CD8-positive, alpha-beta memory T cell (primary cell): Measurements from ENCODE around the gene FOLR3. TPM values are rescaled to one million over a fixed set of nuclear protein-coding genes. Genes with fewer than 3 reads are reported as not detected.
"Not testable (repeated sequence)": the region's sequence is repeated elsewhere in the genome, so short reads cannot be mapped to it uniquely, and the experiment has no call there.

ENCODE experiments used
- CTCF ChIA-PET: fragments of 350-600 bp; sonication (Branson Sonifier 250); formaldehyde crosslinking; loops from one replicate; lab custom pipeline; 2021; ENCODE audit warnings: antibody characterized with exemption; lab: Charles Lee
- POLR2A ChIA-PET: fragments of 350-600 bp; sonication (Branson Sonifier 250); formaldehyde crosslinking; loops from one replicate; lab custom pipeline; 2021; ENCODE audit warnings: antibody characterized with exemption; lab: Charles Lee
- DNase-seq, 5 donors: peaks; one replicate each; pipeline versions ENCODE4 v3.0.0 to v3.0.0-alpha.2; 2020 to 2022; ENCODE audit warnings: mixed read lengths in 1 of 5
- H3K27ac ChIP-seq: one replicate; pipeline ENCODE4 v1.7.0; 2013; ENCODE audit warnings: low read depth, mild to moderate bottlenecking, low read length, moderate library complexity
- H3K27me3 ChIP-seq: 2 replicates; pipeline ENCODE4 v1.7.0; 2013; ENCODE audit warnings: low read length, mild to moderate bottlenecking; ENCODE audit not compliant: insufficient read depth, poor library complexity, severe bottlenecking
- H3K36me3 ChIP-seq: 2 replicates; pipeline ENCODE4 v1.7.0; 2013; ENCODE audit warnings: mild to moderate bottlenecking, low read length, moderate library complexity; ENCODE audit not compliant: insufficient read depth
- H3K4me1 ChIP-seq: 2 replicates; pipeline ENCODE4 v1.7.0; 2013; ENCODE audit warnings: mild to moderate bottlenecking, low read length, moderate library complexity; ENCODE audit not compliant: insufficient read depth
- H3K4me3 ChIP-seq: 2 replicates; pipeline ENCODE4 v1.7.0; 2013; ENCODE audit warnings: mild to moderate bottlenecking, low read length
- H3K9me3 ChIP-seq: 2 replicates; pipeline ENCODE4 v1.7.0; 2013; ENCODE audit warnings: mild to moderate bottlenecking, low read length
- H3K27ac Mint-ChIP-seq, 8 donors: one replicate each; pipeline ENCODE4 v1.8.0; 2020 to 2021; ENCODE audit warnings: mixed read lengths in 8 of 8, mild to moderate bottlenecking in 6 of 8, inconsistent platforms in 3 of 8, moderate library complexity in 3 of 8
- H3K27me3 Mint-ChIP-seq, 2 donors: one replicate each; pipeline ENCODE4 v1.8.0; 2020 to 2021; ENCODE audit warnings: mixed read lengths in 2 of 2, mild to moderate bottlenecking in 1 of 2, moderate library complexity in 1 of 2
- H3K36me3 Mint-ChIP-seq, 3 donors: one replicate each; pipeline ENCODE4 v1.8.0; 2020 to 2021; ENCODE audit warnings: mixed read lengths in 3 of 3, inconsistent platforms in 1 of 3, mild to moderate bottlenecking in 1 of 3
- H3K4me1 Mint-ChIP-seq, 3 donors: one replicate each; pipeline ENCODE4 v1.8.0; 2020 to 2021; ENCODE audit warnings: mixed read lengths in 3 of 3, inconsistent platforms in 1 of 3, mild to moderate bottlenecking in 1 of 3
- H3K4me3 Mint-ChIP-seq, 7 donors: one replicate each; pipeline ENCODE4 v1.8.0; 2020 to 2021; ENCODE audit warnings: mixed read lengths in 7 of 7, mild to moderate bottlenecking in 6 of 7, moderate library complexity in 4 of 7, inconsistent platforms in 2 of 7
- H3K9me3 Mint-ChIP-seq, 5 donors: one replicate each; pipeline ENCODE4 v1.8.0; 2020 to 2022; ENCODE audit warnings: mixed read lengths in 5 of 5, mild to moderate bottlenecking in 3 of 5, moderate library complexity in 2 of 5, inconsistent platforms in 1 of 5
- polyA plus RNA-seq: library from polyadenylated mRNA; unstranded; fragments of 300-500 nt; fragmentation: Illumina TruSeq; gene quantifications from one replicate; pipeline ENCODE4 v1.2.3, GENCODE V29; 2021
- total RNA-seq, 2 experiments: library from RNA; stranded (reverse); gene quantifications; one replicate each; pipeline ENCODE4 v1.2.3, GENCODE V29; 2021

Gene FOLR3
- total and polyA plus RNA-seq, 3 experiments from 2014 or later: not detected

- Mint-ChIP-seq H3K4me3 (no peak overlapping the region), H3K4me1 (peaks cover 0 to 10% (median 1%) of the 10 kb centered on the region in 3 donors), H3K36me3 (no peaks in the 10 kb centered on the region), H3K9me3 (peaks cover 0 to 2% (median 0%) of the 10 kb centered on the region in 5 donors), H3K27ac (no peak overlapping the region), H3K27me3 (peaks cover 5 to 9% of the 10 kb centered on the region in 2 donors)
- Histone ChIP-seq H3K4me1 (no peaks in the 10 kb centered on the region), H3K9me3 (no peaks in the 10 kb centered on the region), H3K27ac (no peak overlapping the region), H3K36me3 (no peaks in the 10 kb centered on the region), H3K27me3 (no peaks in the 10 kb centered on the region), H3K4me3 (no peak overlapping the region)
- DNase-seq: no peak
- POLR2A ChIA-PET: no interaction called here
- CTCF ChIA-PET: interaction anchor here (1.6 kb wide), 1 partner anchor 114 kb away, joined by 6 read pairs; no protein-coding TSS in a partner anchor
Measured at GRCh38 chr11:72138821-72139390, 3.4 kb downstream of the FOLR3 start.

DNA sequence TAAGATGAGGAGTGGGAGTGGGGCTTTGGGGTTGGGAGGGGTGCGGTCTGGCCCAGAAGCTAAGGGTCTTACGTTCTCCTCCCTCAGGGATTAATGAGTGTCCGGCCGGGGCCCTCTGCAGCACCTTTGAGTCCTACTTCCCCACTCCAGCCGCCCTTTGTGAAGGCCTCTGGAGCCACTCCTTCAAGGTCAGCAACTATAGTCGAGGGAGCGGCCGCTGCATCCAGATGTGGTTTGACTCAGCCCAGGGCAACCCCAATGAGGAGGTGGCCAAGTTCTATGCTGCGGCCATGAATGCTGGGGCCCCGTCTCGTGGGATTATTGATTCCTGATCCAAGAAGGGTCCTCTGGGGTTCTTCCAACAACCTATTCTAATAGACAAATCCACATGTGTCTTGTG lies 4.0 kb downstream of the FOLR3 start:
- POLR2A ChIA-PET: no interaction called here
- no peaks in the 10 kb centered on the region for H3K27me3 ChIP-seq
- Mint-ChIP-seq H3K4me3 (no peak overlapping the region), H3K27me3 (peaks cover 6 to 9% of the 10 kb centered on the region in 2 donors), H3K9me3 (peaks cover 0 to 2% (median 0%) of the 10 kb centered on the region in 5 donors), H3K36me3 (no peaks in the 10 kb centered on the region), H3K27ac (no peak overlapping the region), H3K4me1 (peaks cover 0 to 11% (median 2%) of the 10 kb centered on the region in 3 donors)
- no peaks in the 10 kb centered on the region for H3K4me1 ChIP-seq
- no peak for DNase-seq
- no peak overlapping the region for H3K4me3 ChIP-seq
- H3K36me3 ChIP-seq: no peaks in the 10 kb centered on the region
- no peaks in the 10 kb centered on the region for H3K9me3 ChIP-seq
- no peak overlapping the region for H3K27ac ChIP-seq
- CTCF ChIA-PET: interaction anchor here (1.6 kb wide), 1 partner anchor 114 kb away, joined by 6 read pairs; no protein-coding TSS in a partner anchor

- peak overlapping the region in 1 of 8 donors; percentile 31 for H3K27ac Mint-ChIP-seq
- ChIA-PET CTCF (interaction anchor here (1.1 to 1.3 kb wide), 2 partner anchors 116 to 163 kb away, joined by 3 to 8 read pairs; no protein-coding TSS in a partner anchor), POLR2A (no interaction called here)
- H3K4me3 Mint-ChIP-seq: no peak overlapping the region
- H3K4me3 ChIP-seq: no peak overlapping the region
- peaks cover 0 to 2% (median 0%) of the 10 kb centered on the region in 5 donors for H3K9me3 Mint-ChIP-seq
- peaks cover 0 to 11% (median 2%) of the 10 kb centered on the region in 3 donors for H3K4me1 Mint-ChIP-seq
- no peaks in the 10 kb centered on the region for H3K36me3 ChIP-seq
- H3K9me3 ChIP-seq: no peaks in the 10 kb centered on the region
- no peaks in the 10 kb centered on the region for H3K27me3 ChIP-seq
- H3K36me3 Mint-ChIP-seq: no peaks in the 10 kb centered on the region
- H3K4me1 ChIP-seq: no peaks in the 10 kb centered on the region
- no peak for DNase-seq
- H3K27me3 Mint-ChIP-seq: peaks cover 5 to 6% of the 10 kb centered on the region in 2 donors
- no peak overlapping the region for H3K27ac ChIP-seq
Measured at GRCh38 chr11:72140661-72141060, 5.1 kb downstream of the FOLR3 start.

GRCh38 chr11:72141066-72141465 lies 5.5 kb downstream of the FOLR3 start:
- Mint-ChIP-seq H3K4me3 (no peak overlapping the region), H3K4me1 (peaks cover 0 to 11% (median 2%) of the 10 kb centered on the region in 3 donors), H3K27me3 (peaks cover 5 to 6% of the 10 kb centered on the region in 2 donors), H3K27ac (peak overlapping the region in 1 of 8 donors; percentile 31), H3K36me3 (no peaks in the 10 kb centered on the region), H3K9me3 (peaks cover 0 to 2% (median 0%) of the 10 kb centered on the region in 5 donors)
- H3K4me1 ChIP-seq: no peaks in the 10 kb centered on the region
- H3K9me3 ChIP-seq: no peaks in the 10 kb centered on the region
- no peak overlapping the region for H3K4me3 ChIP-seq
- no peak overlapping the region for H3K27ac ChIP-seq
- H3K36me3 ChIP-seq: no peaks in the 10 kb centered on the region
- no peak for DNase-seq
- no peaks in the 10 kb centered on the region for H3K27me3 ChIP-seq
- CTCF ChIA-PET: interaction anchor here (1.1 to 1.3 kb wide), 2 partner anchors 116 to 163 kb away, joined by 3 to 8 read pairs; no protein-coding TSS in a partner anchor
- POLR2A ChIA-PET: no interaction called here

- H3K4me3 Mint-ChIP-seq, POLR2A ChIA-PET: not testable (repeated sequence)
Measured at GRCh38 chr11:72142086-72142485, 6.6 kb downstream of the FOLR3 start.

GRCh38 chr11:72142543-72142942 lies 7.0 kb downstream of the FOLR3 start:
- DNase-seq, H3K4me3 ChIP-seq, H3K36me3 Mint-ChIP-seq, POLR2A ChIA-PET, H3K27me3 Mint-ChIP-seq, H3K9me3 ChIP-seq, H3K36me3 ChIP-seq, H3K4me3 Mint-ChIP-seq, H3K9me3 Mint-ChIP-seq, H3K27ac Mint-ChIP-seq, H3K27me3 ChIP-seq, H3K27ac ChIP-seq, H3K4me1 ChIP-seq: not testable (repeated sequence)
- CTCF ChIA-PET: interaction anchor here (1.1 to 4.4 kb wide), 4 partner anchors 13 to 289 kb away, joined by 3 to 54 read pairs (median 35); no protein-coding TSS in a partner anchor
- peaks cover 0 to 11% (median 2%) of the 10 kb centered on the region in 3 donors for H3K4me1 Mint-ChIP-seq

More at GRCh38 chr11:72142086-72142485, 6.6 kb downstream of the FOLR3 start:
- H3K9me3 ChIP-seq, H3K27me3 ChIP-seq, H3K4me3 ChIP-seq, DNase-seq, H3K27me3 Mint-ChIP-seq, H3K36me3 ChIP-seq, H3K27ac ChIP-seq, H3K36me3 Mint-ChIP-seq, H3K4me1 ChIP-seq, H3K9me3 Mint-ChIP-seq: not testable (repeated sequence)
- H3K4me1 Mint-ChIP-seq: peaks cover 0 to 11% (median 2%) of the 10 kb centered on the region in 3 donors
- H3K27ac Mint-ChIP-seq: peak overlapping the region in 2 of 8 donors; percentile 41 to 95
- CTCF ChIA-PET: interaction anchor here (1.3 kb wide), 1 partner anchor 117 kb away, joined by 8 read pairs; no protein-coding TSS in a partner anchor

DNA sequence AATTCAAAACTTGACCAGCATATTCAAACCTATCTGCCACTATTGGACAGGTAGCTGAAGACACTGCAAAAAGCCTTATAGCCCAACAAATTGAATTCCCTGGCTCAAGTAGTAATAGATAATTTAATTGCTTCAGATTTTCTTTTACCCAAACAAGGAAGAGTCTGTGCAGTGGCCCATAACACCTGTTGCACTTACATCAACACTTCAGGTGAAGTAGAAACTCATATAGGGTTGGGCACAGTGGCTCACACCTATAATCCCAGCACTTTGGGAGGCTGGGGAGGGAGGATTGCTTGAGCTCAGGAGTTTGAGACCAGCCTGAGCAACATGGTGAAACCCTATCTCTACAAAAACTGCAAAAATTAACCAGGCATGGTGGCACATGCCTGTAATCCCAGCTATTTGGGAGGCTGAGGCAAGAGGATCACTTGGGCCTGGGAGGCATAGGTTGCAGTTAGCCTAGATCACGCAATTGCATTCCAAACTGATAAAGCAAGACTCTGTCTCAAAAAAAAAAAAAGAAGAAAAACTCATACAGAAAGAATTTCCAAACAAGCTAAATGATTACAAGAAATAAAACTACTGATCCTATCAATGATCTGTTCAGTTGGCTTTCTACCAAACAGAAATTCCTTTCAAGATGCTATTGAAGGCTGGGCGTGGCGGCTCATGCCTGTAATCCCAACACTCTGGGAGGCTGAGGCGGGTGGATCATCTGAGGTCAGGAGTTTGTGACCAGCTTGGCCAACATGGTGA lies 9.5 kb downstream of the FOLR3 start:
- POLR2A ChIA-PET: interaction anchor here (0.6 kb wide), 1 partner anchor 9 kb away, joined by 3 read pairs; no protein-coding TSS in a partner anchor

More for the DNA sequence above, 9.5 kb downstream of the FOLR3 start:
- H3K9me3 ChIP-seq: no peaks in the 10 kb centered on the region
- Mint-ChIP-seq H3K27me3 (peaks cover under 1 to 6% of the 10 kb centered on the region in 2 donors), H3K4me1 (peaks cover 0 to 11% (median 2%) of the 10 kb centered on the region in 3 donors), H3K27ac (peak overlapping the region in 1 of 8 donors; percentile 36), H3K9me3 (no peaks in the 10 kb centered on the region), H3K4me3 (no peak overlapping the region), H3K36me3 (no peaks in the 10 kb centered on the region)
- H3K27me3 ChIP-seq: no peaks in the 10 kb centered on the region
- H3K4me1 ChIP-seq: no peaks in the 10 kb centered on the region
- H3K27ac ChIP-seq: no peak overlapping the region
- DNase-seq: no peak
- CTCF ChIA-PET: interaction anchor here (0.6 to 4.4 kb wide), 16 partner anchors 10 to 286 kb away, joined by 3 to 54 read pairs (median 5); no protein-coding TSS in a partner anchor
- no peaks in the 10 kb centered on the region for H3K36me3 ChIP-seq
- H3K4me3 ChIP-seq: no peak overlapping the region
